Panc1 (cell line): Measurements from ENCODE around the gene WNK2. TPM values are rescaled to one million over a fixed set of nuclear protein-coding genes. Genes with fewer than 3 reads are reported as not detected.

Source experiments
- ATAC-seq: fragments of 200-7000 bp; cut with Tn5 transposase; 2 replicates; pipeline ENCODE4 v1.9.1; 2020; ENCODE audit warnings: mild to moderate bottlenecking, moderate library complexity
- BruUV-seq: library from RNA; stranded (reverse); fragments of 400-500 nt; replicated peaks from 2 replicates; lab custom pipeline; 2021; lab: Mats Ljungman, UMichigan
- CTCF ChIA-PET: fragments of 300-600 bp; sonication (Branson Sonifier 250); formaldehyde crosslinking; loops from one replicate; lab custom pipeline; 2022; ENCODE audit warnings: antibody characterized with exemption; lab: Charles Lee
- POLR2A ChIA-PET: fragments of 300-600 bp; sonication (Branson Sonifier 250); formaldehyde crosslinking; loops from one replicate; lab custom pipeline; 2022; ENCODE audit warnings: antibody characterized with exemption; lab: Charles Lee
- DNase-seq: peaks from one replicate; pipeline ENCODE4 v3.0.0-alpha.2; 2010; ENCODE audit warnings: low read depth, low spot score
- H3K27ac ChIP-seq: 2 replicates; pipeline ENCODE4 v1.5.1; 2011; ENCODE audit warnings: mild to moderate bottlenecking, low read length, inconsistent platforms
- H3K27me3 ChIP-seq: fragments of 200-500 bp; sonication (Bioruptor generic); 2 replicates; pipeline ENCODE4 v1.6.0; 2014; ENCODE audit warnings: low read length, inconsistent platforms; ENCODE audit not compliant: control insufficient read depth, insufficient read depth
- H3K36me3 ChIP-seq: fragments of 200-500 bp; sonication (Bioruptor generic); 2 replicates; pipeline ENCODE4 v1.5.1; 2014; ENCODE audit warnings: inconsistent platforms, mild to moderate bottlenecking, low read length, moderate library complexity; ENCODE audit not compliant: control insufficient read depth, insufficient read depth
- H3K4me1 ChIP-seq: 2 replicates; pipeline ENCODE4 v1.5.1; 2011; ENCODE audit warnings: inconsistent platforms, mild to moderate bottlenecking, low read length, moderate library complexity; ENCODE audit not compliant: control insufficient read depth, insufficient read depth
- H3K4me3 ChIP-seq, 2 experiments: 2 replicates each; pipeline ENCODE4 v1.5.1; 2011 to 2012; ENCODE audit warnings: low read depth in 2 of 2, low read length in 2 of 2, mild to moderate bottlenecking in 2 of 2, inconsistent platforms in 1 of 2, moderate library complexity in 1 of 2
- H3K9me3 ChIP-seq: fragments of 200-500 bp; sonication (Bioruptor generic); 2 replicates; pipeline ENCODE4 v1.5.1; 2014; ENCODE audit warnings: low read depth, mild to moderate bottlenecking, inconsistent platforms, low read length, moderate library complexity; ENCODE audit not compliant: control insufficient read depth, insufficient read depth
- CTCF ChIP-seq: fragments of 450-650 bp; IDR thresholded peaks from 2 replicates; pipeline ENCODE4 v1.5.1; 2017; ENCODE audit warnings: mild to moderate bottlenecking
- POLR2AphosphoS5 ChIP-seq: IDR thresholded peaks from 2 replicates; pipeline ENCODE4 v1.6.1; 2012; ENCODE audit warnings: mild to moderate bottlenecking, low read depth, low read length, moderate library complexity
- REST ChIP-seq, 2 experiments: IDR thresholded peaks; 2 replicates each; pipeline ENCODE4 v1.6.1; 2011 to 2012; ENCODE audit warnings: low read depth in 2 of 2, control low read depth in 1 of 2, low read length in 1 of 2, mild to moderate bottlenecking in 1 of 2, moderate library complexity in 1 of 2; ENCODE audit not compliant: insufficient read depth in 1 of 2
- SIN3A ChIP-seq: IDR thresholded peaks from 2 replicates; pipeline ENCODE4 v1.6.1; 2012; ENCODE audit warnings: low read depth, mild to moderate bottlenecking, low read length, moderate library complexity, borderline replicate concordance; ENCODE audit not compliant: insufficient read depth
- TCF7L2 ChIP-seq: IDR thresholded peaks from 2 replicates; pipeline ENCODE4 v1.6.1; 2011; ENCODE audit warnings: mild to moderate bottlenecking, low read depth, low read length, inconsistent platforms
- in situ Hi-C: cut with HindIII; loops from 2 replicates; pipeline ENCODE4 v1.10.0; 2016; ENCODE audit warnings: low sequenced_read_pairs, low pct_unique_long_range_greater_than_20kb
- intact Hi-C: fragments of 100-400 bp; cut with micrococcal nuclease; formaldehyde crosslinking; loops from one replicate; pipeline ENCODE4 v1.10.0; 2022; ENCODE audit not compliant: unreplicated experiment
- total RNA-seq: library from RNA; stranded (reverse); gene quantifications from one replicate; pipeline ENCODE4 v1.2.1, GENCODE V29; 2021; ENCODE audit not compliant: unreplicated experiment

Gene WNK2
- total RNA-seq, 1 experiment from 2014 or later: 13.7 TPM

- DNase-seq (no peak), ATAC-seq (no peak)
- CTCF ChIA-PET: no interaction called here
- in situ Hi-C loops (no loop called here), intact Hi-C loops (no loop called here)
- H3K27ac ChIP-seq: no peak overlapping the region
- no TSS peak for BruUV-seq
- H3K4me3 ChIP-seq: no peak overlapping the region
- no peaks in the 10 kb centered on the region for H3K4me1 ChIP-seq
- H3K27me3 ChIP-seq: no peaks in the 10 kb centered on the region
- no peaks in the 10 kb centered on the region for H3K9me3 ChIP-seq
- TF ChIP-seq SIN3A: no peak
- TF ChIP-seq POLR2AphosphoS5: no peak
- TF ChIP-seq REST (IDR thresholded peaks at IDR 0.05; ENCODE audit: insufficient read depth in 1 of 2, low read depth in 2 of 2, low read length in 1 of 2): no peak
- TF ChIP-seq TCF7L2: no peak
- TF ChIP-seq CTCF: no peak
- POLR2A ChIA-PET: no interaction called here
- no peaks in the 10 kb centered on the region for H3K36me3 ChIP-seq
Observed at GRCh38 chr9:93234600-93234999, 50.7 kb downstream of the WNK2 start.

GRCh38 chr9:93235300-93235960 is 51.5 kb downstream of the WNK2 start:
- Histone ChIP-seq H3K36me3 (no peaks in the 10 kb centered on the region), H3K9me3 (no peaks in the 10 kb centered on the region), H3K27me3 (no peaks in the 10 kb centered on the region), H3K4me1 (no peaks in the 10 kb centered on the region), H3K27ac (no peak overlapping the region), H3K4me3 (no peak overlapping the region)
- DNase-seq (no peak), ATAC-seq (no peak)
- BruUV-seq: no TSS peak
- POLR2A ChIA-PET: no interaction called here
- no peak for TF ChIP-seq REST (IDR thresholded peaks at IDR 0.05; ENCODE audit: insufficient read depth in 1 of 2, low read depth in 2 of 2, low read length in 1 of 2)
- TF ChIP-seq POLR2AphosphoS5: no peak
- intact Hi-C loops: no loop called here
- in situ Hi-C loops: no loop called here
- CTCF ChIA-PET: interaction anchor here (1.1 kb wide), 1 partner anchor 53 kb away, joined by 3 read pairs; no protein-coding TSS in a partner anchor
